ENCODE measurements around the gene LPAR1. TPM values are rescaled to one million over a fixed set of nuclear protein-coding genes. Genes with fewer than 3 reads are reported as not detected.

Gene LPAR1
- total RNA-seq, 1 experiment from 2014 or later, result 0.21 TPM

DNA sequence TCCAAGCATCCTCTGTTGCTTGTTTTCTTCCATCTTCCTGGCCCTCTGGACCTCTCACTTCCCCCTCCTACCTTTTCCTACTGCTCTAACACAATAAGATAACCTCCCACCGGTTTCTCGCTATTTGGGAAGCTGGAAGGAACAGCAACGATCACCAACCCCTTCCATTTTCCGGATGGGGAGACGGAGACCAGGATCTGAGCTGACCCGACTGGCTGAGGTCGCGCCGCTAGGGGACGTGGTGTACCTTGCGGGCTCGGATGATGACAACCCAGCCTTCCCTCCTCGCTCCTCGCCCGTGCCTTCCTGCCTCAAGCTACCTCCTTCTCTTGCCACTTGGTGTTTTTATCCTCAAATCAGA is 1.9 kb downstream of the LPAR1 start:
- no peak for TF ChIP-seq CTCF (IDR thresholded peaks at IDR 0.05; ENCODE audit: unreplicated experiment)
- no peak for DNase-seq (ENCODE audit: unreplicated experiment)
- no peaks in the 10 kb centered on the region for H3K36me3 Mint-ChIP-seq (ENCODE audit: insufficient read depth, unreplicated experiment)
- no peak overlapping the region for H3K27ac Mint-ChIP-seq (ENCODE audit: low read depth, unreplicated experiment)
- peaks cover 18% of the 10 kb centered on the region for H3K4me1 Mint-ChIP-seq (ENCODE audit: insufficient read depth, unreplicated experiment)
- no peaks in the 10 kb centered on the region for H3K9me3 Mint-ChIP-seq (ENCODE audit: unreplicated experiment)
- ChIA-PET POLR2A (interaction anchor here (0.7 kb wide), 1 partner anchor 376 kb away, joined by 3 read pairs; no protein-coding TSS in a partner anchor), CTCF (interaction anchor here (0.8 kb wide), 1 partner anchor 9 kb away, joined by 3 read pairs; no protein-coding TSS in a partner anchor)
- no peak overlapping the region for H3K4me3 Mint-ChIP-seq (ENCODE audit: unreplicated experiment)
- no peaks in the 10 kb centered on the region for H3K27me3 Mint-ChIP-seq (ENCODE audit: insufficient read depth, unreplicated experiment)
- intact Hi-C loops (cut with micrococcal nuclease), result loop anchor here (5.0 kb wide), 2 partner anchors 261 to 394 kb away; no protein-coding TSS in a partner anchor
- no TSS peak for BruUV-seq (replicated peaks)

- intact Hi-C loops (cut with micrococcal nuclease), result loop anchor here (5.0 kb wide), 2 partner anchors 262 to 393 kb away; no protein-coding TSS in a partner anchor
- no peak for TF ChIP-seq CTCF (IDR thresholded peaks at IDR 0.05; ENCODE audit: unreplicated experiment)
- BruUV-seq (replicated peaks), result no TSS peak
- H3K9me3 Mint-ChIP-seq (ENCODE audit: unreplicated experiment), result no peaks in the 10 kb centered on the region
- no peak overlapping the region for H3K27ac Mint-ChIP-seq (ENCODE audit: low read depth, unreplicated experiment)
- peaks cover 17% of the 10 kb centered on the region for H3K4me1 Mint-ChIP-seq (ENCODE audit: insufficient read depth, unreplicated experiment)
- no peaks in the 10 kb centered on the region for H3K27me3 Mint-ChIP-seq (ENCODE audit: insufficient read depth, unreplicated experiment)
- H3K4me3 Mint-ChIP-seq (ENCODE audit: unreplicated experiment), result no peak overlapping the region
- ChIA-PET POLR2A (no interaction called here), CTCF (no interaction called here)
- no peaks in the 10 kb centered on the region for H3K36me3 Mint-ChIP-seq (ENCODE audit: insufficient read depth, unreplicated experiment)
- no peak for DNase-seq (ENCODE audit: unreplicated experiment)
Observed at GRCh38 chr9:111035543-111036428, 2.5 kb downstream of the LPAR1 start.

- Mint-ChIP-seq H3K36me3 (ENCODE audit: insufficient read depth, unreplicated experiment) (no peaks in the 10 kb centered on the region), H3K4me1 (ENCODE audit: insufficient read depth, unreplicated experiment) (peaks cover 12% of the 10 kb centered on the region), H3K4me3 (ENCODE audit: unreplicated experiment) (no peak overlapping the region), H3K27me3 (ENCODE audit: insufficient read depth, unreplicated experiment) (no peaks in the 10 kb centered on the region), H3K27ac (ENCODE audit: low read depth, unreplicated experiment) (no peak overlapping the region), H3K9me3 (ENCODE audit: unreplicated experiment) (no peaks in the 10 kb centered on the region)
- ChIA-PET CTCF (interaction anchor here (0.6 kb wide), 1 partner anchor 194 kb away, joined by 3 read pairs; no protein-coding TSS in a partner anchor), POLR2A (no interaction called here)
- intact Hi-C loops (cut with micrococcal nuclease), result loop anchor here (5.0 kb wide), 2 partner anchors 262 to 393 kb away; no protein-coding TSS in a partner anchor
- BruUV-seq (replicated peaks), result no TSS peak
- TF ChIP-seq CTCF (IDR thresholded peaks at IDR 0.05; ENCODE audit: unreplicated experiment), result no peak
- peak; percentile 37 for DNase-seq (ENCODE audit: unreplicated experiment)
Observed at GRCh38 chr9:111034898-111035539, 3.3 kb downstream of the LPAR1 start.
